ENCODE data around the gene FRMD6.

The FRMD6 gene

DNA sequence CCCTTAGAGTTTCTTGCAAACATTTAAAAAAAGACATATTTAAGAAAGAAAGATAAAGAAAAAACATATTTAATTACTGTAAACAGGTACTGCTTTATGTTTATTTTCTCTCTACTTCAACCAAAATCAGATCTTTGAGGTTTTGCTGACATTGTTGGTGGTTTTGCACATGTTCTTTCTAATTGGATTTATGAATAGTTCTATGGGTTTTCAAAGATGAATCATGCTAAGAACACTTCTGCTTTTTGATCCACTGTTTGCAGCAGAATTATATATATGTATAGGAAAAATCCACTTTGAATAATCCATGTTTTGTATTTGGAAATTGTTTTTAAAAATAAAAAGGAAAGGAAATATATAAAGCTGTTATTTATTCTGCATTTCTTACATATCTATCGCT is 78.4 kb downstream of the FRMD6 start:
- no peaks in the 10 kb centered on the region for H3K27me3 ChIP-seq (ENCODE audit: low read length)
- H3K79me2 ChIP-seq (ENCODE audit: insufficient read depth, low read length), result no peaks in the 10 kb centered on the region
- H3F3A ChIP-seq (ENCODE audit: insufficient read depth), result no peaks in the 10 kb centered on the region
- no peaks in the 10 kb centered on the region for H3K9me2 ChIP-seq (replicated peaks; ENCODE audit: insufficient read depth, low read length)
- no peaks in the 10 kb centered on the region for H3K9me3 ChIP-seq (ENCODE audit: insufficient read depth, low read length)
- H4K20me1 ChIP-seq (ENCODE audit: low read depth, low read length), result no peaks in the 10 kb centered on the region
- H3K36me3 ChIP-seq (ENCODE audit: low read length), result no peaks in the 10 kb centered on the region
- no peak overlapping the region for H2AFZ ChIP-seq (ENCODE audit: low read depth, low read length, severe bottlenecking)
- H3K4me3 ChIP-seq (ENCODE audit: insufficient read depth, low read length, poor library complexity, severe bottlenecking), result no peak overlapping the region
- no peak for TF ChIP-seq EZH2phosphoT487 (conservative IDR thresholded peaks at IDR 0.05; ENCODE audit: low read length)
- TF ChIP-seq, protein P1, sequence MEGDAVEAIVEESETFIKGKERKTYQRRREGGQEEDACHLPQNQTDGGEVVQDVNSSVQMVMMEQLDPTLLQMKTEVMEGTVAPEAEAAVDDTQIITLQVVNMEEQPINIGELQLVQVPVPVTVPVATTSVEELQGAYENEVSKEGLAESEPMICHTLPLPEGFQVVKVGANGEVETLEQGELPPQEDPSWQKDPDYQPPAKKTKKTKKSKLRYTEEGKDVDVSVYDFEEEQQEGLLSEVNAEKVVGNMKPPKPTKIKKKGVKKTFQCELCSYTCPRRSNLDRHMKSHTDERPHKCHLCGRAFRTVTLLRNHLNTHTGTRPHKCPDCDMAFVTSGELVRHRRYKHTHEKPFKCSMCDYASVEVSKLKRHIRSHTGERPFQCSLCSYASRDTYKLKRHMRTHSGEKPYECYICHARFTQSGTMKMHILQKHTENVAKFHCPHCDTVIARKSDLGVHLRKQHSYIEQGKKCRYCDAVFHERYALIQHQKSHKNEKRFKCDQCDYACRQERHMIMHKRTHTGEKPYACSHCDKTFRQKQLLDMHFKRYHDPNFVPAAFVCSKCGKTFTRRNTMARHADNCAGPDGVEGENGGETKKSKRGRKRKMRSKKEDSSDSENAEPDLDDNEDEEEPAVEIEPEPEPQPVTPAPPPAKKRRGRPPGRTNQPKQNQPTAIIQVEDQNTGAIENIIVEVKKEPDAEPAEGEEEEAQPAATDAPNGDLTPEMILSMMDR (IDR thresholded peaks at IDR 0.05; ENCODE audit: insufficient read depth, low read length, poor library complexity, severe bottlenecking), result no peak
- no peak overlapping the region for H3K9ac ChIP-seq (ENCODE audit: low read length)
- no peak overlapping the region for H3K27ac ChIP-seq (ENCODE audit: low read depth, low read length)
- no peak overlapping the region for H3K4me2 ChIP-seq (ENCODE audit: low read depth, low read length, poor library complexity, severe bottlenecking)

DNA sequence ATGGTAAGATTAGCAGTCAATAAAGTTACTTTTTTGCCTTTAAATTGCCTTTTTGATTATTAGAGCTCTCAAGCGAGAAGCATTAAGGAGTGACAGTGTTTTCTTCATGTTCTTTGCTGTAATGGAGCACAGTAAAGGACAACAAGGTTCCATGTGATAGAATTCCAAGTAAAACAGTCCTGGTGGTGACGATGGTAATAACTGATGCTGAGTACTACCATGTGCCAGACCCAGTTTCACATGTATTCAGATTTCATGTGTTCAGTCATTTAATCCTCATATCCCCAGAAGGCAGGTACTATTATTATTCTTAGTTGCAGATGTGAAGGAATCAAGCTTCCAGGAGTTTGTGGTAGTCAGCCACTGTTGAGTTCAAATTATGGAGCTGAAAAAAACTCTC is 79.0 kb downstream of the FRMD6 start:
- Histone ChIP-seq H4K20me1 (ENCODE audit: low read depth, low read length) (no peaks in the 10 kb centered on the region), H3K4me2 (ENCODE audit: low read depth, low read length, poor library complexity, severe bottlenecking) (no peak overlapping the region), H3K9me2 (replicated peaks; ENCODE audit: insufficient read depth, low read length) (no peaks in the 10 kb centered on the region), H2AFZ (ENCODE audit: low read depth, low read length, severe bottlenecking) (no peak overlapping the region), H3K9ac (ENCODE audit: low read length) (no peak overlapping the region), H3K79me2 (ENCODE audit: insufficient read depth, low read length) (no peaks in the 10 kb centered on the region), H3K9me3 (ENCODE audit: insufficient read depth, low read length) (no peaks in the 10 kb centered on the region), H3K4me3 (ENCODE audit: insufficient read depth, low read length, poor library complexity, severe bottlenecking) (no peak overlapping the region), H3K36me3 (ENCODE audit: low read length) (no peaks in the 10 kb centered on the region), H3F3A (ENCODE audit: insufficient read depth) (no peaks in the 10 kb centered on the region), H3K27me3 (ENCODE audit: low read length) (no peaks in the 10 kb centered on the region), H3K27ac (ENCODE audit: low read depth, low read length) (no peak overlapping the region)
- TF ChIP-seq, protein P1 (IDR thresholded peaks at IDR 0.05; ENCODE audit: insufficient read depth, low read length, poor library complexity, severe bottlenecking), result no peak

DNA sequence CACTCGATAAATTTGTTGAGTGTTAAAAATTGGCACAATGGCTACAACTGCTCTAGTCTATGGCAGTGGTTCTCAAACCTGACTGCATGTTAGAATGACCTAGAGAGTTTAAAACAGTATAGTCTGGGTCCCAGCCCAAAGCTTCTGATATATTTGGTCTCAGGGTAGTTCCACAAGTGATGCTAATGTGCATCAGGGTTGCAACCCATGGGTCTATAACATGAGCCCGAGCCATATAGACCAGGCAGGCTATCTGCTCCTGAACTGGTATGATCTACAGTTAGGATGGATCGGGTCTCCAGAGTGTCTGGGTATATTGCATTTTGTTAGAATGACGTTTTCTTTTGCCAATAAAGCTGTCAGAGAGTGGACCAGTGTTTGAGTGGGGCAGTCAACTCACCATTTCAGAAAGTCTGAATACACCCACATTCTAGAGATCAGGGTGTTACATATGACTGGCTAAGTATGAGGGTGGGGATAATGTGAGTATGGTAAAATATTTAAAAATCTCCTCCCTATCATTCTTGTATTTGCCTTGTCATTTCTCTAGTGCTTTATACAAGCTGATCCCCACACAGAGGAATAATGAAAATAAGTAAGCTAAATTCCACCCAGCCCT is 80.9 kb downstream of the FRMD6 start:
- Histone ChIP-seq H3F3A (ENCODE audit: insufficient read depth) (no peaks in the 10 kb centered on the region), H3K27ac (ENCODE audit: low read depth, low read length) (no peak overlapping the region), H3K27me3 (ENCODE audit: low read length) (no peaks in the 10 kb centered on the region), H3K36me3 (ENCODE audit: low read length) (no peaks in the 10 kb centered on the region), H3K9me3 (ENCODE audit: insufficient read depth, low read length) (no peaks in the 10 kb centered on the region), H3K9me2 (replicated peaks; ENCODE audit: insufficient read depth, low read length) (no peaks in the 10 kb centered on the region), H4K20me1 (ENCODE audit: low read depth, low read length) (no peaks in the 10 kb centered on the region), H3K4me3 (ENCODE audit: insufficient read depth, low read length, poor library complexity, severe bottlenecking) (no peak overlapping the region), H2AFZ (ENCODE audit: low read depth, low read length, severe bottlenecking) (no peak overlapping the region), H3K9ac (ENCODE audit: low read length) (no peak overlapping the region), H3K79me2 (ENCODE audit: insufficient read depth, low read length) (no peaks in the 10 kb centered on the region), H3K4me2 (ENCODE audit: low read depth, low read length, poor library complexity, severe bottlenecking) (no peak overlapping the region)
- TF ChIP-seq, protein P1 (IDR thresholded peaks at IDR 0.05; ENCODE audit: insufficient read depth, low read length, poor library complexity, severe bottlenecking), result no peak
- no peak for TF ChIP-seq EZH2phosphoT487 (conservative IDR thresholded peaks at IDR 0.05; ENCODE audit: low read length)
